NCI-H2029 treated with DMSO at 0.1 percent for 48 hours (cell line): ENCODE measurements around the gene USH2A.

Experiments
- DNase-seq: peaks from one replicate; lab custom pipeline; 2025; lab: John Stamatoyannopoulos, UW

The USH2A gene

DNA sequence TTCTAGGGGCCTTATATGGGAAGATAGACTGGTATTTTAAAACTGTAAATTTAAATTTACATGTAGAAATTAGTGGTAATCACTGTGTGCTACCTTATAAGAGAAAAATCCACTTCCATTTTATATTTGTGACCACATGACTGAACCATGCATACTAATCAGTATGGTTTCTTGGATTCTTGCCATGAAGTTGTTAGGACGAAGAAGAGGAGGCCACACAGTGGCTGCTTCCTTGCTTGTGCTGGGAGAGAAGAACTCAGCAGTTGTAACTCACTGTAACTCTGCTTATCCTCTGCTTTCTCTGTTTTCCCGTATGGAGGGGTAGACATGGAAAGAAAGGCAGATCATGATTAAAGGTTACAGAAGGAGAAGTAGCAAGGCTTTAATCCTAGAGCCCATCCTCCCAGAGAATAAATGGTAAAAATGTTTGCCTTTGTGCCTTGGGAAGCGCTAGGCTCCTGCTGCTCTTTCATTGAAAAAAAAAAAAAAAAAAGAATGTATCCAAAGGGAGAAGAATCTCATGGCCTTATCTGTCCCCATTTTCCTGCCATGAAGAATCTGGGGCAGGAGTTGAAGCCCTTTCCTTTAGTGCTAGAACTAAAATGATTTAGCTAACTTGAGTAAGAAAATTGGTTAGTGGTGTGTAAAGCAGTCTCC lies 823.7 kb downstream of the USH2A start:
- no peak for DNase-seq

DNA sequence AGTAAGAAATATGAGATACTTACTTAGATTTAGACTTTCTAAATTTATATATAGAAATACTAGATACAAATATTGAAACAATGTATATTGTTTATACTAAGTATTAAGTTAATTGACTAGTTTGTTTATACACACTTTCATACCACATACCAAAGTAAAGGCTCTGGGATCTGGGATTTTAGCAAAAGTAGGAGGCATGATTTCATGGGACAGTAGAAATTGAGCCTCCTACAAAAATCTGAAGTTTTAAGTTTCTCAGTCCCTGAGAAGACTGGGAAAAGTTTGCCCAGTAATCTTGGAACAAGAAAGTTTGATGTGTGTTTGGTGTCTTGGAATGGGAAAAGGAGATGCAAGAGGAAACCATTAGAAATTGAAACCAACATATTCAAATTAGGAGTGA lies 825.3 kb downstream of the USH2A start:
- DNase-seq = no peak

DNA sequence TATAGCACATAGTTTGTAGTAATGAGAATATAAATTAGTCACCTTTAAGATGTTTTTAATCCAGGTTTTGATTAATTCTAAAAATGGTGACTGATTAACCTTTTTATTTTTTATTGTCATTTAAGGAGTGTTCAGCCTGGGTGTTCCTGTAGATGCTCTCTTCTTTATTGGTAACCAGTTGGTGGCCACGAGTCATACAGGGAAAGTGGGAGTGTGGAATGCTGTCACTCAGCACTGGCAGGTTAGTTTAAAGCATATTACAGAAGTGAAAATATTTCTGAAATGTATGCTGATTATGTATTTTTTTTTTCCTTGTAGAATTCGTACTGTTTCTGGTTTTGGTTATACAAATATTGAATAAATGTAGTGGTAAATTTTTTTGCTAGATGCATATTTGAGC lies 828.0 kb downstream of the USH2A start:
- DNase-seq = no peak

DNA sequence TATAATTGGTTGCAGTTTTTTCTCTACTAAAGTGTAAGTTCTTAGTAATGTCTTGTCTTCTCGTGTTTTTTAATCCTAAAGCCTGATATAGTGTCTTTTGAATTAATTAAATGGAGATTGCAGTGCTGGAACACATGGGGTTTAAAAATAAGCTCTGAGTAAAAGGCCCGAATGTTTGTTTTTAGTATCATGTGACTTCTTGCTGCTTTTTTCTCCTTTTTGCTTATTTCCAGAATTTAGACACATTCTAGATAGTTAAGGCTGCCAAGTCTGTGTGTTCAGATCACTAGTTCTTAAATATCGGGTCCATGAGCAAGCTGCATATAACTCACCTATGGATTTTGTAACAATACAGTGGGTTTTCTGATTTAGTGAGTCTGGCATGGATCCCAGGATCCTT lies 828.6 kb downstream of the USH2A start:
- no peak for DNase-seq

DNA sequence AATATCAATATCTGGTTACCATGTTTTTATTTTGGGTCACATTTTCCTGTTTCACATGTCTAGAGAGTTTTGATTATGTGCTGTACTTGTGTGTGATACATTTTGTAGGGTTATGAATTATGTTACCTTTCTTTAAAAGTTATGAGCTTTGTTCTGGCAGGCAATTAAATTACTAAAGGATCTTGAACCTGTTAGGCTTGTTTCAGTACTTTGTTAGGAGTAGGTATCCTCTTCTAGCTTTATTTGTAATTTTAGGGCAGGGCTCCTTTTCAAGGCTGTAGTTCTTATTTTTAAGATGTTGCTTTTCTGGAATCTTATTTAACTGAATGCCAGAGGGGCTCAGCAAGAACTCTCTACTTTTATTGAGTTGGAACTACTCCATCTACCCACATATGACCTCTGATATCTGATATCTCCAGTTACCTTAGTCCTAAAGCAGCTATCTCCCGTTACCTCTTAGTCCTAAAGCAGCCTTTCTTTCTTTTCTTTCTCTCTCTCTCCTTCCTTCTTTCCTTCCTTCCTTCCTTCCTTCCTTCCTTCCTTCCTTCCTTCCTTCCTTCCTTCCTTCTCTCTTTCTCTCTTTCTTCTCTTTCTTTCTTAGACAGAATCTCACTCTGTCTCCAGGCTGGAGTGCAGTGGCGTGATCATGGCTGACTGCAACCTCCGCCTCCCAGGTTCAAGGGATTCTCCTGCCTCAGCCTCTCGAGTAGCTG lies 832.3 kb downstream of the USH2A start:
- no peak for DNase-seq

DNA sequence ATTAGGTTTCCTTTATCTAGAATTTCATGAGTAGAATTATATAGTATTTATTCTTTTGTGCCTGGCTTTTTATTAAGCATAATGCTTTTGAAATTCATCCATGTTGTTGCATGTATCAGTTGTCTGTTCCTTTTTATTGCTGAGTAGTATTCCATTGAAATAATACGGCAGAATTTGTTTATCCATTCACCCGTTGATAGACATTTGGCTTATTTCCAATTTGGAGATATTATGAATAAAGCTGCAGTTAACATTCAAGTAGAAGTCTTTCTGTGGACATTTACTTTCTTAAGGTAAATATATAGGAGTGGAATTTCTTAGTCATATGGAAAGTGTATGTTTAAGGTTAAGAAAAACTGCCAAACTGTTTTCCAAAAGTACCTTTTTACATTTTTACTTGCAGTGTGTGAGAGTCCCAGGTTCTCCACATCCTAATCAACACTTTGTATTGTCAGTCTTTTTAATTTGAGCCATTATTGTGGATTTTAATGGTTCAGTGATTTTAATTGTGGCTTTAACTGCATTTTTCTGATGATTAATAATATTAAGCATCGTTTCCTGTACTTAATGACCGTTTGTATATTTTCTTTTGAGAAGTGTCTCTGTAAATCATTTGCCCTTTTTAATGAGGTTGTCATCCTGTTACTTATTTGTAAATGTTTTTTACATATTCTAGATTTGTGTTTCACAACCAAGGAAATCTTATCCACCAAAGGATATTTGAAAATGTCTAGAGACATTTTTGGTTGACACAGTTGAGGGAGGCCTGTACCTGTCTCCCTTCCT lies 833.4 kb downstream of the USH2A start:
- DNase-seq = no peak

DNA sequence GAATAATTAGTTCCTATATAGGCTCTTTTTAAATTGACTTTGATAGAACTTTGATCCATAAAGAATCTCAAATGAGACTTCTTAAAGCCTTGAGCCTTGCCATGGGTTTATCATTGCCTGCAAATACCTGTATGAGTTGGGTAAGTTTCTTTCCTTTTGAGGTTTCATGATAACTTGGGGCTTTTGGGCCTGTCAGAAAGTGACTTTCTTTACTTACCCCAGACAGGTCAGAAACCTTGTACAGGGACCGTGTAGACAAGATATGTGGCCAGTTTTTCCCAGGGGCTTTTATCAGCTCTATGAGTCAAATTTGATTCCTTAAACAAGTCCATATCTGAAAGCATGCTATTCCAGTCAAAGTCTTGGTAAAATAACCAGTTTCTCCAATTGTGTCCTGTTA lies 838.9 kb downstream of the USH2A start:
- DNase-seq = no peak

DNA sequence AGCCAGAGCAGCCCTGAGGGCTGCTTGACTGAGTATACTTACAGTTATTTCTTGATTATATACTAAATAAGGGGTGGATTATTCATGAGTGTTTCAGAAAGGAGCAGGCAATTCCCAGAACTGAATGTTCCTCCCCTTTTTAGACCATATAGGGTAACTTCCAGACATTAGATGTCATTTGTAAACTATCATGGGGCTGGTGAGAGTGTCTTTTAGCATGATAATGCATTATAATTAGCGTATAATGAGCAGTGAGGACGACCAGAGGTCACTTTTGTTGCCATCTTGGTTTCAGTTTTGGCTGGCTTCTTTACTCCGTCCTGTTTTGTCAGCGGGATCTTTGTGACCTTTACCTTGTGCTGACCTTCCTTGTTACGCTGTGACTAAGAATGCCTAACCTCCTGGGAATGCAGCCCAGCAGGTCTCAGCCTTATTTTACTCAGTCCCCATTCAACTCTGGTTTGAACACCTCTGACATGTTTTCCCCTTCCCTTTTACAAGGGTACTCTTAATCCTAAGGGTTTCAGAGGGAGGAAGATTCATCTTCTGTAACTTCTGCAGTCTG lies 840.0 kb downstream of the USH2A start:
- DNase-seq = no peak

DNA sequence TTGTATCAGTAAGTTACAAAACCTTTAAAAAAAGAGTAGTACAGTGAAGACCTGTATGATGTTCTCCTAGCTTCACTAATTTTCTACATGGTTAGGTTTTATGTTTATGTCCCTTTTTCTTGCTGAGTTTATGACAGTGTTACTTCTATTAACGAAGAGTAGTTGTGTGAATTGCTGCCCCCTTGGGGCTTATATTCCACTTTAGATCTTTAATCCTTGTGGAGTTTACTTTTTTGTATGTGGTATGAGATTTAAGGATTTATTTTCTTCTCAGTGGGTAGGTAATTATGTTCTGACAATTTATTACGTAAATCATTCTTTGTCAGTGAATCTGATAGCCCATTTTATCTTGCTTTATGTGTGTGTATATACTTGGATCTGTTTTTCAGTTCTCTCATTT lies 841.4 kb downstream of the USH2A start:
- DNase-seq = no peak
